H54 (cell line): ENCODE results near the gene DNTTIP2.
"Not testable (repeated sequence)": the region's sequence is repeated elsewhere in the genome, so short reads cannot be mapped to it uniquely, and the experiment has no call there.

ENCODE experiments used
- DNase-seq: peaks from one replicate; pipeline ENCODE4 v3.0.0; 2011; ENCODE audit warnings: low spot score, mixed read lengths; ENCODE audit not compliant: insufficient read length
- FAIRE-seq: peaks from 3 replicates; lab custom pipeline; 2011; peaks lifted over from hg19 to GRCh38; lab: Jason Lieb, UNC
- POLR2A ChIP-seq: IDR thresholded peaks from 2 replicates; pipeline ENCODE4 v1.6.1; 2011; ENCODE audit warnings: low read depth, mild to moderate bottlenecking, low read length

The DNTTIP2 gene

DNA sequence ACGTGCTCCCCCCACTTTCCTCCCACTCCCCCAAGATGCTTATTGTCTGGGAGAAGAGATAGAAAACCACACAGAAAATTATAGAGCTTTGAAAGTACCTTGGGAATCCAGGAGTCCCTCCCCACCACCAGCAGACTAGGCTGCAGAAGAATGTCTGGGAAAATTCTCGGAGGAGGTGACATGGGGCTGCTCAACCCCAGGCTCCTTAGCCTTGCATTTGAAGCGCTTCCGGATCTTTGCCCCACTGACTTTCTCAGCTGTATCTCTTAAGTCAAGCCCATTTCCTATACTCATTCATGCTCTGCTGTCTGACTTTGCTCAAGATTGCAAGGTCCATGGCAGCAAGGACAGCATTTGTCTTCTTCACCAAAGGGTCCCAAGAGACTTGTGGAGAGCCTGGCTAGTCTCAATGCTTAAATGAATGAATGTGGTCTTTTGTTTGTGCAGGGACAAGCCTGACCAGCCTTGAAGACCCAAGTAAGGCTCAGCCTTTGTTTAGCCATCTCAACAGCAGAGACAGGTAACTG lies 38.0 kb downstream of the DNTTIP2 start:
- DNase-seq (no peak), FAIRE-seq (no peak)

GRCh38 chr1:93839753-93840152 lies 39.3 kb downstream of the DNTTIP2 start:
- no peak for TF ChIP-seq POLR2A
- DNase-seq (no peak), FAIRE-seq (no peak)

More for the DNA sequence above, 38.0 kb downstream of the DNTTIP2 start:
- no peak for TF ChIP-seq POLR2A

DNA sequence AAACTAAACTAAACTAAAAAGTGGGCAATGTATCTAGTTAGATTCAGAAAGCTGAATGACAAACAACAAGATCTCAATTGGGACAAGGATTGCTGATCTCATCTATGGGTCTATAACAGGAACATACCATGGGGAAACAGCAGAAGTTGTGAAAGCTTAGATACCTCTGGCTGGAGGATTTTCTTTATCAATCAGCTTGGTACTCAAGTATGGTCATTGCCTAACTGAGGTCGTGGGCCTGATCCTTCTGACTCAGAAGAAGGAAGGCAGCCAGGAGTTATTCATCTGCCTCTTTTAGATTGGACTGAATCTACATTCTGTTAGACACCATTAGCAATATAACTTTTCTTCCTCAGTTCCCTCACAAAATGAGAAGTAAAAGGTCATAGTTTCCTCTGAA lies 39.7 kb downstream of the DNTTIP2 start:
- peak; percentile 67 for FAIRE-seq

DNA sequence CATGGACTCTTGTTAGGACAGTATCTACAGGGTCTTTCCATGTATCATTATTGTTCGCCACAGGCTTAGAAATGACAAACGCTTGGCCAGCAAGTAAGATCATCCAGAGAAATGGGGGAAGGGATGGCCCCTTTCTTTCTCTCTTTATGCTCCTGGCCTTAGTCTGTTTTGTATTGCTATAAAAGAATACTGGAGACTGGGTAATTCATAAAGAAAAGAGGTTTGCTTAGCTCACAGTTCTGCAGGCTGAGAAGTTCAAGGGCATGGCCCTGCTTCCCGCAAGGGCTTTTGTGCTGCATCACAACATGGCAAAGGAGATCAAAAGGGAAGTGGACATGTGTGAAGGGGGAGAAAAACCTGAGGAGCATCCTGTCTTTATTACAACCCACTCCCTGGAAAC lies 41.0 kb downstream of the DNTTIP2 start:
- no peak for DNase-seq
- TF ChIP-seq POLR2A: no peak
- FAIRE-seq: no peak

More for the DNA sequence above, 39.7 kb downstream of the DNTTIP2 start:
- DNase-seq: no peak
- no peak for TF ChIP-seq POLR2A

- FAIRE-seq, DNase-seq: not testable (repeated sequence)
These were observed 45.7 kb downstream of the DNTTIP2 start for GRCh38 chr1:93833293-93833692.

DNA sequence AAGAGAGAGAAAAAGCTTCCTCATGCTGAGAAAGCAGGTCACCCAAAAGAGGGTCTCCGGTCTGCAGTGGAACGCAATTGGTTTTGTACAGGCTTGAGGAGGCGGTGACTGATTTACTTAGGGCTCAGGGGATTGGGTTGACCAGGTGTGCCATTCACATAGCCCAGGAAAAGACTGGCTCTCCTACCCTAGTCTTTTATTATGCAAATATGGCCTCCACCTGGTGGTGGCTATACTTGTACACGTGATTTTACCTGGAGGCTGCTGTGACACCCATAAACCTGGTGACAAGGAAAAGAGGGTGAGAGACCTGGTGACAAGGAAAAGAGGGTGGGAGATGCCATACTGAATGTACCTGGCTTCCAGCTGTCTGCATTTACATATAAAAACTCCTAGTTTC lies 49.9 kb downstream of the DNTTIP2 start:
- DNase-seq: no peak
- TF ChIP-seq POLR2A: no peak
- no peak for FAIRE-seq

DNA sequence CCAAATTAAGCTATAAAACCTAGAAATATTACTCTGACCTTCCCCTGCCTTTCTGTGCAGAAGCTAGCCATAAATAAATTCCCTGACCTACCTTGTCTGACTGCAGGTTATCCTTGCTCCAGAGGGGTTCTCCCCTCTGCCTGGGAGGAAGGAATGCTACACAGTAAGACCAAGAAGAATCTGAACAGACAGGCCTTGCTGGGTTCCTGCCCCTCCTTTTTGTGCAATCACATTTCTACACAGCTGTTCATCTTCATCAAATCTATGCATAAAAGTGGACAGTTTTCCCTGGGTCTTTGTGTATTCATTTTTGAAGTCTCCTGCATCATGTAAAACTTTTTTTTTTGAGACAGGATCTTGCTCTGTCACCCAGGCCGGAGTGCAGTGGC lies 50.6 kb downstream of the DNTTIP2 start:
- DNase-seq: no peak
- no peak for FAIRE-seq
- TF ChIP-seq POLR2A: no peak

GRCh38 chr1:93827633-93828366 lies 51.2 kb downstream of the DNTTIP2 start:
- no peak for TF ChIP-seq POLR2A
- DNase-seq (no peak), FAIRE-seq (peak; percentile 79)

DNA sequence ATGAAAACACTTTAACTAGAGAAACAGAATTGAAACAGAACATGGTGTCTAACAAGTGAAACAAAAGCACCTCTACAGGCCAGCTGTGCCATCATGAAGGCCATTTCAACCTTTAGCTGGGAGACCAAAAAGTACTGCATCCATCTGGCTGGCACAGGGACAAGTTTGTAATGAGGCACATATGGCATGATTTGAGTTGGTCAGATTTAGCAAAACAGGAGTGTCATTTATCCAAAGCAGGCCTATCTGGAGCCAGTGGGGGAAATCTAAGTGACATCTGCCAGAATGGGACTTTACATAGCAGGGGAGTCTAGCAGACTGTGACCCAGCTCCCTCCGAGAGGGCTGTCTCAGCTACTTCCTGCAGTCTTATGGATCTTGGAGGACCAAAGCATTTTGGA lies 51.9 kb downstream of the DNTTIP2 start:
- DNase-seq: no peak
- TF ChIP-seq POLR2A: no peak
- no peak for FAIRE-seq

DNA sequence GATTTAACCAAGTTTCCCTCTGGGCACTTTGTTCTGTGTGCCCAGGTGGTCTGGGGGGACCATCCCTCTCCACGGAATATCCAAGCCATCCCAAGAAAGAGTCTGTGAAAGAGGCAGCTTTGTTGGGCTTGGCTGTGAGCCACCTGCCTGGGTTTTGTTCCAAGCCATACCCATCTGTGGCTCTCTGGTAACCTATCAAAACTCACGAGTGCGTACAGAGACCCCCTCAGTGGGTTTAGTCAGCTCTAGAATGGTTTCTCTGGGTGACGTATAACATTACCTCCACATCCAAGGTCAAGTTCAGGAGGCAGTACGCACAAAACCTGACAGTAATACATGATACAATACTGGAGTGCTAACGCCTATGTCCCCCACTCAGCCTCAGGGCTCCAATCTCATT lies 54.2 kb downstream of the DNTTIP2 start:
- no peak for TF ChIP-seq POLR2A
- FAIRE-seq: no peak
- no peak for DNase-seq

DNA sequence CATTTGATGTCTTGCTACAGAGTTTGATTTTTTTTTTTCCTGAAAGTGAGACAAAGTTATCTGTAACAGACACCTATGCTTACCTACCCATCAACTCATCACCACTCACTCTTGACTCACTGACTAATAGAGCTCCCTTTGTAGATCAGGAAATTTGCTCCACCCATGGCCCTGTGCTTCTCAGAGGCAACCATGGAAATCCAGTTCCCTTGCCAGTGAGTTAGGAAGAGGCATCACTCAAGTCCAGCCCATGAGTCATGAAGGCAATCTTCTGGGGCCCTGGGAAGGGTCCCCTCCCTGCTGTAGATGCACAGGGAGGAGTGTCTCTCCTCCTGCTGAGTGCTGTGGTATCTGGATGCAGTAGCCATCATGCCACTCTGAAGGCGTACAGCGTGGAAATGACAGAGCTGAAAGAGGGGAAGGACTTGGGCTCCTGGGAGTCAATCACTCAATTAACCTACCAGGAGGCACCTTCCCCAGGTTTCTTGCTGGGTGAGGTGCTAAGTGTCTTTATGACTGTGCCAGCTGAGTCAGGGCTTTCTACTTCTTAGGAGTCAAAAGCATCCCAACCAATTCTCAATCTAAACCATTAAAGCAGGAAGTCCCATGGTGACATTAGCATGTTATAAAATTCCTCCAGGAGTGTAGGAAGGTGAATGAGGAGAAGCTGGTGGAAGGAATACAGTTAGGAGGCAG lies 56.1 kb downstream of the DNTTIP2 start:
- no peak for DNase-seq
- no peak for TF ChIP-seq POLR2A
- FAIRE-seq: no peak

GRCh38 chr1:93821423-93822144 lies 57.4 kb downstream of the DNTTIP2 start:
- FAIRE-seq (no peak), DNase-seq (no peak)
- no peak for TF ChIP-seq POLR2A

- no peak for FAIRE-seq
- no peak for DNase-seq
- no peak for TF ChIP-seq POLR2A
These were observed 58.2 kb downstream of the DNTTIP2 start for GRCh38 chr1:93820554-93821422.
